Heart right ventricle (tissue), 16 donors: ENCODE data around the gene UGT3A2. TPM values are rescaled to one million over a fixed set of nuclear protein-coding genes. Genes with fewer than 3 reads are reported as not detected.

Experiments
- ATAC-seq, 8 donors: fragments of 200-7000 bp; cut with Tn5 transposase; one replicate each; pipeline ENCODE4 v1.9.1; 2020; ENCODE audit warnings: mild to moderate bottlenecking in 8 of 8, moderate library complexity in 8 of 8, moderate number of reproducible peaks in 1 of 8
- DNase-seq, 2 donors: peaks; one replicate each; pipeline ENCODE4 v3.0.0-alpha.2; 2020
- H3K27ac ChIP-seq, 10 donors: fragments of 200-600 bp; sonication (generic) in 2 of 10; one replicate each; pipeline versions ENCODE4 v1.5.0 to v1.8.0; 2020 to 2022; ENCODE audit warnings: mild to moderate bottlenecking in 3 of 10
- H3K27me3 ChIP-seq, 7 donors: fragments of 200-600 bp; one replicate each; pipeline ENCODE4 v1.8.0; 2021 to 2022; ENCODE audit warnings: mild to moderate bottlenecking in 2 of 7
- H3K36me3 ChIP-seq, 9 donors: fragments of 200-600 bp; sonication (generic) in 1 of 9; one replicate each; pipeline versions ENCODE4 v1.5.0 to v1.8.0; 2020 to 2022; ENCODE audit warnings: mild to moderate bottlenecking in 2 of 9
- H3K4me1 ChIP-seq, 9 donors: fragments of 200-600 bp; sonication (generic) in 1 of 9; one replicate each; pipeline versions ENCODE4 v1.5.0 to v1.8.0; 2020 to 2022; ENCODE audit warnings: mild to moderate bottlenecking in 4 of 9
- H3K4me3 ChIP-seq, 10 donors: fragments of 200-600 bp; sonication (generic) in 2 of 10; one replicate each; pipeline versions ENCODE4 v1.5.0 to v1.8.0; 2020 to 2022; ENCODE audit warnings: mild to moderate bottlenecking in 7 of 10, moderate library complexity in 2 of 10
- H3K9me3 ChIP-seq, 11 donors: fragments of 200-600 bp in 10 of 11; sonication (generic) in 2 of 11; one replicate each; pipeline versions ENCODE4 v1.5.0 to v1.8.0; 2013 to 2022; ENCODE audit warnings: mild to moderate bottlenecking in 2 of 11, control low read depth in 1 of 11, moderate library complexity in 1 of 11
- CTCF ChIP-seq, 9 donors: fragments of 200-600 bp; sonication (generic) in 2 of 9; IDR thresholded peaks; one replicate each; pipeline versions ENCODE4 v1.5.0 to v1.8.0; 2021 to 2022; ENCODE audit warnings: antibody characterized with exemption in 9 of 9, mild to moderate bottlenecking in 5 of 9, moderate library complexity in 1 of 9
- WGBS, 2 donors: extraction: QIAGEN DNeasy Blood & Tissue Kit; methylation state at CpG; one replicate each; pipeline ENCODE4 v1.1.7; 2013; ENCODE audit warnings: inconsistent platforms in 1 of 2; 5-methylcytosine and 5-hydroxymethylcytosine counted together
- intact Hi-C, 10 donors: fragments of 100-400 bp; cut with DNase I; formaldehyde crosslinking; loops; one replicate each; pipeline versions ENCODE4 v1.11.1 to v1.14.2; 2022
- long read RNA-seq, 3 donors: library from polyadenylated mRNA; unstranded; transcript quantifications; one replicate each; pipeline ENCODE4 v2.0.0, GENCODE V29; 2020 to 2021
- polyA plus RNA-seq, 2 donors: library from polyadenylated mRNA; stranded (reverse); fragments of 200-250 nt; gene quantifications; one replicate each; pipeline ENCODE4 v1.2.3, GENCODE V29; 2013
- total RNA-seq, 10 donors: library from RNA; stranded (reverse); fragmentation: NEBNext Ultra II Directional in 3 of 10; extraction: Animal tissue kit (Norgen Biotek cat#: 25700) in 3 of 10; gene quantifications; one replicate each; pipeline versions ENCODE4 v1.2.1 to v1.2.4, GENCODE V29; 2021 to 2023
- donor health status: Arrhythmogenic right ventricular cardiomyopathy.
- donor health status: ischemic (EF 13 %, LVEDD 7.1; RV severe dilation, severe dysfunction).
- donor health status: healthy with polysubstance abuse.
- donor health status: DM: no; HTN: yes; CAD: no.
- donor health status: DM: no; HTN: no; CAD: no.
- donor health status: ischemic (EF 25% LVEDD 6.9; RV normal size, moderate dysfunction).
- donor health status: ischemic (EF 25% LVEDD 5.7; RV mildly dilated, moderate dysfunction).
- donor health status: healthy.
- donor health status: DM: yes; HTN: yes; CAD: no.
- donor health status: Ischemic cardiomyopathy.
- donor health status: ischemic (EF 35%, LVEDD 5.7; RV mildly dilated, moderate dysfunction).
- donor health status: nonischemic (EF 11% LVEDD 7.7; RV severe dilation, severe dysfunction).
- donor health status: DM: yes; HTN: yes; CAD: no.
- donor health status: PGD.
- donor health status: ischemic (EF 29% LVEDD 5.4; RV normal size, mild dysfunction).
- donor health status: nonischemic (EF 23%, LVEDD 6.1; RV moderate dilation, normal function).

Gene UGT3A2
- not detected for total RNA-seq
- polyA plus RNA-seq: not detected
- long read RNA-seq, donor 1: 0 reads
- long read RNA-seq, donor 2: 0 reads
- long read RNA-seq, donor 3: 0 reads

GRCh38 chr5:36066540-36067210 is at the start of gene UGT3A2:
TSS of gene UGT3A2 (minus strand) at chr5:36066882. CDS start at chr5:36066789, 93 bp downstream.
- H3K36me3 ChIP-seq: no peaks in the 10 kb centered on the region
- peaks cover 0 to 8% (median 0%) of the 10 kb centered on the region in 11 donors for H3K9me3 ChIP-seq
- WGBS, 2 donors: 1% methylated on average over 22 of the region's 22 CpGs
- H3K4me1 ChIP-seq: peaks cover 0 to 4% (median 0%) of the 10 kb centered on the region in 9 donors
- no peak for TF ChIP-seq CTCF (IDR thresholded peaks at IDR 0.05)
- H3K27me3 ChIP-seq: peaks cover 0 to 55% (median 34%) of the 10 kb centered on the region in 7 donors
- peak in 1 of 8 donors; percentile 42 for ATAC-seq
- intact Hi-C loops: no loop called here
- H3K27ac ChIP-seq: no peak within 1 kb of the TSS
- peak within 1 kb of the TSS in 2 of 10 donors; percentile 11 to 22 for H3K4me3 ChIP-seq
- DNase-seq: no peak

- 95 to 97% methylated on average over 1 of the region's 1 CpG for WGBS, 2 donors
- no peak for ATAC-seq
- Histone ChIP-seq H3K9me3 (no peaks in the 10 kb centered on the region), H3K27ac (no peak overlapping the region), H3K36me3 (peaks cover 0 to 100% (median 35%) of the 10 kb centered on the region in 9 donors), H3K27me3 (no peaks in the 10 kb centered on the region), H3K4me1 (no peaks in the 10 kb centered on the region), H3K4me3 (no peak overlapping the region)
- no peak for DNase-seq
- TF ChIP-seq CTCF (IDR thresholded peaks at IDR 0.05): no peak
- intact Hi-C loops: no loop called here
These were observed 44.6 kb upstream of the UGT3A2 start for GRCh38 chr5:36111238-36111637.

GRCh38 chr5:36108758-36109460 is 42.2 kb upstream of the UGT3A2 start:
- H3K36me3 ChIP-seq: peaks cover 0 to 100% (median 51%) of the 10 kb centered on the region in 9 donors
- 89 to 92% methylated on average over 3 of the region's 3 CpGs for whole genome bisulfite sequencing, 2 donors
- H3K9me3 ChIP-seq: no peaks in the 10 kb centered on the region
- ATAC-seq (no peak), DNase-seq (no peak)
- no peak overlapping the region for H3K4me3 ChIP-seq
- H3K27ac ChIP-seq: no peak overlapping the region
- no peaks in the 10 kb centered on the region for H3K4me1 ChIP-seq
- intact Hi-C loops: no loop called here
- no peaks in the 10 kb centered on the region for H3K27me3 ChIP-seq
- TF ChIP-seq CTCF (IDR thresholded peaks at IDR 0.05): no peak

GRCh38 chr5:36105819-36106218 is 39.1 kb upstream of the UGT3A2 start:
- H3K4me3 ChIP-seq: no peak overlapping the region
- no peak for ATAC-seq
- peaks cover 0 to 96% (median 46%) of the 10 kb centered on the region in 9 donors for H3K36me3 ChIP-seq
- H3K9me3 ChIP-seq: no peaks in the 10 kb centered on the region
- TF ChIP-seq CTCF (IDR thresholded peaks at IDR 0.05): no peak
- intact Hi-C loops: no loop called here
- H3K27me3 ChIP-seq: no peaks in the 10 kb centered on the region
- no peak overlapping the region for H3K27ac ChIP-seq
- WGBS, 2 donors: 92 to 95% methylated on average over 2 of the region's 2 CpGs
- no peaks in the 10 kb centered on the region for H3K4me1 ChIP-seq
- DNase-seq: no peak
